Heart left ventricle (tissue), 16 donors: Measurements from ENCODE around the gene POLR1C. TPM values are rescaled to one million over a fixed set of nuclear protein-coding genes. Genes with fewer than 3 reads are reported as not detected.

Source experiments
- ATAC-seq, 4 donors: fragments of 200-7000 bp; cut with Tn5 transposase; one replicate each; pipeline ENCODE4 v1.9.1; 2020 to 2022; ENCODE audit warnings: moderate library complexity in 4 of 4, mild to moderate bottlenecking in 3 of 4, moderate number of reproducible peaks in 1 of 4
- DNase-seq, 5 donors: peaks; one replicate each; pipeline ENCODE4 v3.0.0-alpha.2; 2020
- H3K27ac ChIP-seq, 12 donors: fragments of 200-600 bp; sonication (generic) in 4 of 12; one replicate each; pipeline versions ENCODE4 v1.5.0 to v1.8.0; 2016 to 2022; ENCODE audit warnings: mild to moderate bottlenecking in 2 of 12
- H3K27me3 ChIP-seq, 9 donors: fragments of 200-600 bp; sonication (generic) in 2 of 9; one replicate each; pipeline versions ENCODE4 v1.5.1 to v1.8.0; 2016 to 2022; ENCODE audit warnings: mild to moderate bottlenecking in 3 of 9
- H3K36me3 ChIP-seq, 9 donors: fragments of 200-600 bp; sonication (generic) in 2 of 9; one replicate each; pipeline versions ENCODE4 v1.5.0 to v1.8.0; 2018 to 2022; ENCODE audit warnings: mild to moderate bottlenecking in 2 of 9
- H3K4me1 ChIP-seq, 12 donors: fragments of 200-600 bp; sonication (generic) in 4 of 12; one replicate each; pipeline versions ENCODE4 v1.5.0 to v1.8.0; 2016 to 2022; ENCODE audit warnings: mild to moderate bottlenecking in 3 of 12
- H3K4me3 ChIP-seq, 12 donors: fragments of 200-600 bp; sonication (generic) in 4 of 12; one replicate each; pipeline versions ENCODE4 v1.5.0 to v1.8.0; 2017 to 2022; ENCODE audit warnings: mild to moderate bottlenecking in 9 of 12, moderate library complexity in 4 of 12
- H3K9me3 ChIP-seq, 12 donors: fragments of 200-600 bp; sonication (generic) in 4 of 12; one replicate each; pipeline versions ENCODE4 v1.5.0 to v1.8.0; 2016 to 2022; ENCODE audit warnings: mild to moderate bottlenecking in 1 of 12
- CTCF ChIP-seq, 12 donors: fragments of 200-600 bp; sonication (generic) in 4 of 12; IDR thresholded peaks; one replicate each; pipeline versions ENCODE4 v1.5.0 to v1.8.0; 2018 to 2022; ENCODE audit warnings: antibody characterized with exemption in 12 of 12, mild to moderate bottlenecking in 5 of 12
- POLR2A ChIP-seq, 2 donors: fragments of 450-650 bp; IDR thresholded peaks; one replicate each; pipeline ENCODE4 v1.6.1; 2017; ENCODE audit warnings: antibody characterized with exemption in 2 of 2, mild to moderate bottlenecking in 2 of 2, moderate library complexity in 2 of 2
- WGBS, 4 donors: extraction: QIAGEN DNeasy Blood & Tissue Kit in 2 of 4; methylation state at CpG; one replicate each; pipeline versions ENCODE4 v1.1.5 to v1.1.7; 2013 to 2018; 5-methylcytosine and 5-hydroxymethylcytosine counted together
- intact Hi-C, 10 donors: fragments of 100-400 bp; cut with DNase I; formaldehyde crosslinking; loops; one replicate each; pipeline versions ENCODE4 v1.11.1 to v1.14.2; 2022
- polyA plus RNA-seq, 2 donors: library from polyadenylated mRNA; stranded (reverse); fragments of 200-250 nt; gene quantifications; one replicate each; pipeline ENCODE4 v1.2.3, GENCODE V29; 2013
- total RNA-seq, 9 donors: library from RNA; depleted of rRNA in 2 of 9; stranded (reverse); fragments of >200 nt in 2 of 9; fragmentation: NEBNext Ultra II Directional in 3 of 9; extraction: Animal tissue kit (Norgen Biotek cat#: 25700) in 3 of 9; gene quantifications; one replicate each; pipeline versions ENCODE4 v1.1.0 to v1.2.4, GENCODE V29; 2016 to 2023
- donor health status: ischemic (EF 13 %, LVEDD 7.1; RV severe dilation, severe dysfunction).
- donor health status: healthy with polysubstance abuse.
- donor health status: DM: no; HTN: yes; CAD: no.
- donor health status: DM: no; HTN: no; CAD: no.
- donor health status: ischemic (EF 25% LVEDD 6.9; RV normal size, moderate dysfunction).
- donor health status: ischemic (EF 25% LVEDD 5.7; RV mildly dilated, moderate dysfunction).
- donor health status: healthy.
- donor health status: DM: yes; HTN: yes; CAD: no.
- donor health status: ischemic (EF 35%, LVEDD 5.7; RV mildly dilated, moderate dysfunction).
- donor health status: nonischemic (EF 11% LVEDD 7.7; RV severe dilation, severe dysfunction).
- donor health status: DM: yes; HTN: yes; CAD: no.
- donor health status: PGD.
- donor health status: ischemic (EF 29% LVEDD 5.4; RV normal size, mild dysfunction).
- donor health status: nonischemic (EF 23%, LVEDD 6.1; RV moderate dilation, normal function).

POLR1C gene
- total and polyA plus RNA-seq, 11 donors = 9.5 to 52.9 (median 13.5) TPM

DNA sequence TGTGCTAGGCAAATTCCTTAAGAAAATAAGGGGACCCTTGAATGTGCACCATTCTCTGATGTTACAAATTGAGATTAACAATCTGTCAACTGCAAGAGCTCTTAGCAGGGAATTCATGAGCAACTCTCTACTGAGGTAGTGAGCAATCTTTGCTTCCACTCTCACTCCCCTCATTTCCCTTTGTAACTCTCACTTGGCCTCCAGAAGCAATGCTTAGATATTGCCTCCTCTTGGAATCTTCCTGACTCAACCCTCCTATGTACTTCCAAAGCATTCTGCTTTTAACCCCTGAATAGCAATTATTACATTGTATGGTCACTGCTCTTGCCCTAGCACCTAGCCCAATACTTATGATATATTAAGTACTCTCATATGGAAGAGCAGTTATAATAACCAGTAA, 42.4 kb downstream of the POLR1C start:
- no peak for TF ChIP-seq POLR2A (IDR thresholded peaks at IDR 0.05)
- TF ChIP-seq CTCF (IDR thresholded peaks at IDR 0.05) = no peak
- Histone ChIP-seq H3K27ac (no peak overlapping the region), H3K36me3 (peaks cover 0 to 100% (median 99%) of the 10 kb centered on the region in 9 donors), H3K27me3 (no peaks in the 10 kb centered on the region), H3K4me3 (no peak overlapping the region), H3K9me3 (no peaks in the 10 kb centered on the region), H3K4me1 (no peaks in the 10 kb centered on the region)
- DNase-seq (no peak), ATAC-seq (no peak)
- intact Hi-C loops = no loop called here

- Histone ChIP-seq H3K9me3 (no peaks in the 10 kb centered on the region), H3K4me1 (peaks cover 0 to 11% (median 7%) of the 10 kb centered on the region in 12 donors), H3K27me3 (no peaks in the 10 kb centered on the region), H3K36me3 (peaks cover 0 to 75% (median 72%) of the 10 kb centered on the region in 9 donors), H3K4me3 (no peak overlapping the region), H3K27ac (no peak overlapping the region)
- TF ChIP-seq POLR2A (IDR thresholded peaks at IDR 0.05) (no peak), CTCF (IDR thresholded peaks at IDR 0.05) (no peak)
- ATAC-seq (no peak), DNase-seq (no peak)
- WGBS, 4 donors = 87 to 93% (median 91%) methylated on average over 5 of the region's 5 CpGs
- intact Hi-C loops = no loop called here
Observed at GRCh38 chr6:43570876-43571441, 54.1 kb downstream of the POLR1C start.

Other genes with a start within 250 kb of the POLR1C start
- under 1 TPM in 4 of 9 donors, not detected in 5; 0.12 to 0.32 (median 0.14) TPM for gene SLC22A7, start 218.8 kb upstream of the POLR1C start, total RNA-seq
- gene SLC22A7, start 218.8 kb upstream of the POLR1C start, polyA plus RNA-seq = under 1 TPM in 1 of 2 donors, not detected in 1; 0.23 TPM
- 10 to 100 TPM in 6 of 9 donors, 1 to 10 TPM in 3; 3.7 to 63.3 (median 20.9) TPM for gene CRIP3, start 208.3 kb upstream of the POLR1C start, total RNA-seq
- gene CRIP3, start 208.3 kb upstream of the POLR1C start, polyA plus RNA-seq = 10 to 100 TPM in 1 of 2 donors, 1 to 10 TPM in 1; 3.6 to 66.7 TPM
- gene ZNF318, start 147.4 kb upstream of the POLR1C start, total RNA-seq = 10 to 100 TPM; 10.5 to 15.7 (median 14.3) TPM
- gene ZNF318, start 147.4 kb upstream of the POLR1C start, polyA plus RNA-seq = 1 to 10 TPM; 7.3 to 9.2 TPM
- gene ABCC10, start 89.5 kb upstream of the POLR1C start, total RNA-seq = 10 to 100 TPM in 5 of 9 donors, 1 to 10 TPM in 4; 6.4 to 18.3 (median 10.3) TPM
- gene ABCC10, start 89.5 kb upstream of the POLR1C start, polyA plus RNA-seq = 10 to 100 TPM in 1 of 2 donors, 1 to 10 TPM in 1; 7.3 to 19.6 TPM
- gene DLK2, start 61.5 kb upstream of the POLR1C start, total RNA-seq = 1 to 10 TPM in 8 of 9 donors, under 1 TPM in 1; 0.61 to 4.1 (median 2.6) TPM
- gene DLK2, start 61.5 kb upstream of the POLR1C start, polyA plus RNA-seq = 1 to 10 TPM; 3.2 to 8.1 TPM
- 10 to 100 TPM; 16.9 to 34.5 (median 19.1) TPM for gene TJAP1, start 39.5 kb upstream of the POLR1C start, total RNA-seq
- 10 to 100 TPM; 16.5 TPM for gene TJAP1, start 39.5 kb upstream of the POLR1C start, polyA plus RNA-seq
- 1 to 10 TPM in 8 of 9 donors, under 1 TPM in 1; 0.50 to 5.1 (median 1.9) TPM for gene LRRC73, start 6.7 kb upstream of the POLR1C start, total RNA-seq
- 1 to 10 TPM in 1 of 2 donors, under 1 TPM in 1; 0.53 to 1.9 TPM for gene LRRC73, start 6.7 kb upstream of the POLR1C start, polyA plus RNA-seq
- gene YIPF3, start 163 bp upstream of the POLR1C start, total RNA-seq = 10 to 100 TPM; 63.4 to 90.3 (median 75.3) TPM
- 100 to 1,000 TPM in 1 of 2 donors, 10 to 100 TPM in 1; 64.5 to 132 TPM for gene YIPF3, start 163 bp upstream of the POLR1C start, polyA plus RNA-seq
- gene XPO5, start 58.9 kb downstream of the POLR1C start, total RNA-seq = 10 to 100 TPM; 11.8 to 22.4 (median 17.2) TPM
- 10 to 100 TPM in 1 of 2 donors, 1 to 10 TPM in 1; 6.0 to 12.7 TPM for gene XPO5, start 58.9 kb downstream of the POLR1C start, polyA plus RNA-seq
- 10 to 100 TPM in 5 of 9 donors, 1 to 10 TPM in 4; 5.5 to 12.2 (median 10.1) TPM for gene POLH, start 59.1 kb downstream of the POLR1C start, total RNA-seq
- gene POLH, start 59.1 kb downstream of the POLR1C start, polyA plus RNA-seq = 1 to 10 TPM; 2.3 to 3.2 TPM
- 10 to 100 TPM; 16.6 to 37.1 (median 26.1) TPM for gene GTPBP2, start 112.2 kb downstream of the POLR1C start, total RNA-seq
- 10 to 100 TPM; 24.1 to 37.0 TPM for gene GTPBP2, start 112.2 kb downstream of the POLR1C start, polyA plus RNA-seq
- gene MAD2L1BP, start 118.8 kb downstream of the POLR1C start, total RNA-seq = 10 to 100 TPM; 24.5 to 33.7 (median 26.6) TPM
- gene MAD2L1BP, start 118.8 kb downstream of the POLR1C start, polyA plus RNA-seq = 10 to 100 TPM; 19.8 to 38.6 TPM
- under 1 TPM in 6 of 9 donors, not detected in 3; 0.09 to 0.18 (median 0.14) TPM for gene RSPH9, start 127.9 kb downstream of the POLR1C start, total RNA-seq
- under 1 TPM; 0.29 to 0.50 TPM for gene RSPH9, start 127.9 kb downstream of the POLR1C start, polyA plus RNA-seq
- gene MRPS18A, start 170.7 kb downstream of the POLR1C start, total RNA-seq = 10 to 100 TPM; 37.4 to 66.1 (median 39.1) TPM
- 100 to 1,000 TPM in 1 of 2 donors, 10 to 100 TPM in 1; 55.3 to 105 TPM for gene MRPS18A, start 170.7 kb downstream of the POLR1C start, polyA plus RNA-seq